A549 (cell line): Measurements from ENCODE around the gene TNKS2. TPM values are rescaled to one million over a fixed set of nuclear protein-coding genes. Genes with fewer than 3 reads are reported as not detected.

Source experiments
- ATAC-seq, 2 experiments: fragments of 200-7000 bp in 1 of 2; fragments of >200 bp in 1 of 2; cut with Nextera tagmentation in 1 of 2; cut with Tn5 transposase in 1 of 2; 3 replicates each; pipeline versions ENCODE4 v1.8.0 to v1.9.1; 2018 to 2020; ENCODE audit warnings: mild to moderate bottlenecking in 1 of 2, moderate library complexity in 1 of 2
- CTCF ChIA-PET: fragments of 300-600 bp; sonication (Branson Sonifier 250); formaldehyde crosslinking; extraction: SDS; loops from one replicate; lab custom pipeline; 2021; ENCODE audit warnings: antibody characterized with exemption, inconsistent platforms; lab: Yijun Ruan, JAX
- POLR2A ChIA-PET: fragments of 350-600 bp; formaldehyde crosslinking; extraction: SDS; loops from one replicate; lab custom pipeline; 2021; ENCODE audit warnings: antibody characterized with exemption, inconsistent platforms; lab: Yijun Ruan, JAX
- DNase-seq, 2 experiments: peaks; one replicate each; pipeline versions ENCODE4 v3.0.0 to v3.0.0-alpha.2; 2011 to 2016; ENCODE audit warnings: low read depth in 1 of 2, low spot score in 1 of 2
- FAIRE-seq: peaks from 2 replicates; lab custom pipeline; 2011; peaks lifted over from hg19 to GRCh38; lab: Jason Lieb, UNC
- H3K27ac ChIP-seq, 2 experiments: fragments of >200 bp; sonication (Bioruptor Twin); formaldehyde crosslinking; 3 replicates each; pipeline ENCODE4 v1.5.1; 2016 to 2017
- H3K4me1 ChIP-seq: fragments of >200 bp; sonication (Bioruptor Twin); formaldehyde crosslinking; 3 replicates; pipeline ENCODE4 v1.6.1; 2016
- H3K4me2 ChIP-seq: fragments of >200 bp; sonication (Bioruptor Twin); formaldehyde crosslinking; 3 replicates; pipeline ENCODE4 v1.6.1; 2016
- H3K4me3 ChIP-seq: fragments of >200 bp; sonication (Bioruptor Twin); formaldehyde crosslinking; 3 replicates; pipeline ENCODE4 v1.5.1; 2016
- H3K9me3 ChIP-seq: fragments of >200 bp; sonication (Bioruptor Twin); formaldehyde crosslinking; 3 replicates; pipeline ENCODE4 v1.6.1; 2016
- BHLHE40 ChIP-seq: IDR thresholded peaks from 2 replicates; pipeline ENCODE4 v1.6.1; 2012; ENCODE audit warnings: low read depth, low read length, inconsistent platforms
- CBX8 ChIP-seq: fragments of 200-600 bp; sonication (generic); IDR thresholded peaks from 2 replicates; pipeline ENCODE4 v1.6.1; 2016
- CEBPB ChIP-seq, 2 experiments: fragments of >200 bp in 1 of 2; sonication (Bioruptor Twin) in 1 of 2; formaldehyde crosslinking in 1 of 2; IDR thresholded peaks; 2 replicates each; pipeline ENCODE4 v1.6.1; 2012 to 2016
- EHF ChIP-seq: fragments of 250-450 bp; sonication (Bioruptor Pico); IDR thresholded peaks from 2 replicates; pipeline ENCODE4 v1.5.0; 2020; ENCODE audit warnings: mild to moderate bottlenecking
- EHMT2 ChIP-seq: fragments of 200-600 bp; sonication (generic); IDR thresholded peaks from 2 replicates; pipeline ENCODE4 v1.6.1; 2016; ENCODE audit warnings: antibody characterized with exemption, low read depth, mild to moderate bottlenecking, moderate library complexity
- FOSB ChIP-seq: fragments of 250-450 bp; sonication (Bioruptor Pico); IDR thresholded peaks from 2 replicates; pipeline ENCODE4 v1.5.0; 2020; ENCODE audit warnings: mild to moderate bottlenecking, moderate library complexity
- FOSL2 ChIP-seq, 2 experiments: fragments of 450-650 bp in 1 of 2; fragments of >200 bp in 1 of 2; sonication (Bioruptor Twin) in 1 of 2; formaldehyde crosslinking; IDR thresholded peaks; 2 replicates each; pipeline versions ENCODE4 v1.5.0 to v1.6.1; 2016 to 2020; ENCODE audit warnings: mild to moderate bottlenecking in 1 of 2, moderate library complexity in 1 of 2
- GATA3 ChIP-seq: IDR thresholded peaks from 2 replicates; pipeline ENCODE4 v1.6.1; 2012; ENCODE audit warnings: borderline replicate concordance
- HDAC2 ChIP-seq: fragments of 200-600 bp; sonication (generic); IDR thresholded peaks from 2 replicates; pipeline ENCODE4 v1.6.1; 2016
- HES2 ChIP-seq: fragments of >200 bp; sonication (Bioruptor Twin); formaldehyde crosslinking; IDR thresholded peaks from 2 replicates; pipeline ENCODE4 v1.6.1; 2016
- HEYL ChIP-seq: fragments of 250-450 bp; sonication (Bioruptor Pico); IDR thresholded peaks from 2 replicates; pipeline ENCODE4 v1.8.0; 2021; ENCODE audit warnings: mild to moderate bottlenecking, moderate library complexity
- HMGXB4 ChIP-seq: fragments of 250-450 bp; sonication (Bioruptor Pico); IDR thresholded peaks from 2 replicates; pipeline ENCODE4 v1.5.0; 2021; ENCODE audit warnings: mild to moderate bottlenecking, moderate library complexity, borderline replicate concordance
- HOXB5 ChIP-seq: fragments of 250-450 bp; sonication (Bioruptor Pico); IDR thresholded peaks from 2 replicates; pipeline ENCODE4 v1.5.0; 2020; ENCODE audit warnings: mild to moderate bottlenecking, moderate library complexity
- JUNB ChIP-seq: fragments of >200 bp; sonication (Bioruptor Twin); formaldehyde crosslinking; IDR thresholded peaks from 2 replicates; pipeline ENCODE4 v1.6.1; 2016
- KDM1A ChIP-seq: fragments of 200-600 bp; sonication (generic); IDR thresholded peaks from 2 replicates; pipeline ENCODE4 v1.6.1; 2016; ENCODE audit warnings: low read depth, mild to moderate bottlenecking
- MAX ChIP-seq: IDR thresholded peaks from 2 replicates; pipeline ENCODE4 v1.6.1; 2012
- NFE2L2 ChIP-seq: fragments of 150-350 bp; conservative IDR thresholded peaks from 2 replicates; pipeline ENCODE4 v1.6.1; 2014; ENCODE audit warnings: low read length
- NPAS2 ChIP-seq: fragments of 250-450 bp; sonication (Bioruptor Pico); IDR thresholded peaks from 2 replicates; pipeline ENCODE4 v1.8.0; 2022; ENCODE audit warnings: mild to moderate bottlenecking, moderate library complexity, borderline replicate concordance
- POLR2A ChIP-seq: IDR thresholded peaks from 2 replicates; pipeline ENCODE4 v1.6.1; 2012; ENCODE audit warnings: mild to moderate bottlenecking, low read length
- RCOR1 ChIP-seq: fragments of 150-350 bp; IDR thresholded peaks from 2 replicates; pipeline ENCODE4 v1.6.1; 2014; ENCODE audit warnings: antibody characterized with exemption, low read length, low read depth
- REST ChIP-seq: fragments of 200-600 bp; sonication (generic); IDR thresholded peaks from 2 replicates; pipeline ENCODE4 v1.6.1; 2016; ENCODE audit warnings: antibody characterized with exemption, mild to moderate bottlenecking, moderate library complexity
- RFX5 ChIP-seq: fragments of 450-650 bp; IDR thresholded peaks from 2 replicates; pipeline ENCODE4 v1.7.1; 2014; ENCODE audit warnings: antibody characterized with exemption, mild to moderate bottlenecking, moderate library complexity
- RNF2 ChIP-seq: fragments of 200-600 bp; sonication (generic); IDR thresholded peaks from 2 replicates; pipeline ENCODE4 v1.6.1; 2016; ENCODE audit warnings: low read depth, mild to moderate bottlenecking, antibody characterized with exemption, moderate library complexity, borderline replicate concordance
- SREBF2 ChIP-seq: fragments of 450-650 bp; IDR thresholded peaks from 2 replicates; pipeline ENCODE4 v1.6.1; 2014; ENCODE audit warnings: mild to moderate bottlenecking, moderate library complexity
- TFCP2L1 ChIP-seq: fragments of 250-450 bp; sonication (Bioruptor Pico); IDR thresholded peaks from 2 replicates; pipeline ENCODE4 v1.5.0; 2021; ENCODE audit warnings: mild to moderate bottlenecking
- ZC3H11A ChIP-seq: fragments of 450-650 bp; IDR thresholded peaks from 2 replicates; pipeline ENCODE4 v1.6.1; 2014; ENCODE audit warnings: antibody characterized with exemption, mild to moderate bottlenecking
- ZNF302 ChIP-seq: fragments of 250-450 bp; sonication (Bioruptor Pico); IDR thresholded peaks from 2 replicates; pipeline ENCODE4 v1.9.0; 2021; ENCODE audit warnings: inconsistent platforms, mild to moderate bottlenecking, moderate library complexity
- WGBS: methylation state at CpG from one replicate; pipeline ENCODE4 v1.1.6; 2017; ENCODE audit errors: missing lambda C conversion rate; 5-methylcytosine and 5-hydroxymethylcytosine counted together
- polyA plus RNA-seq, 4 experiments: library from polyadenylated mRNA; depleted of rRNA in 3 of 4; stranded (reverse); fragments of >200 nt; fragmentation: RNase III in 1 of 4; extraction: RNeasy Plus Mini Kit Qiagen cat#74134 plus additional on column Dnase treatment in 1 of 4; gene quantifications; 2 replicates in 3 of 4; 3 replicates in 1 of 4; pipeline ENCODE4 v1.2.3, GENCODE V29; 2011 to 2017

TNKS2 gene
- polyA plus RNA-seq, 2 of the 4 experiments (the other 2 are of a cell fraction), result 20.6 to 45.3 TPM

- TF ChIP-seq HES2 (no peak), REST (no peak), FOSL2 (IDR thresholded peaks at IDR 0.05) (no peak), FOSL2 (CRISPR knock-in tag; IDR thresholded peaks at IDR 0.05) (no peak), ZC3H11A (no peak), GATA3 (no peak), MAX (no peak), ZNF302 (CRISPR knock-in tag) (no peak), JUNB (no peak), HDAC2 (no peak)
These were observed 58.4 kb downstream of the TNKS2 start (continued) for GRCh38 chr10:91856637-91857036.

- Histone ChIP-seq H3K4me3 (no peak overlapping the region), H3K4me2 (no peak overlapping the region), H3K9me3 (no peaks in the 10 kb centered on the region)
- 96% methylated on average over 1 of the region's 1 CpG for WGBS
- ChIA-PET POLR2A (no interaction called here), CTCF (no interaction called here)
- FAIRE-seq, result peak; percentile 32
- no peak for DNase-seq
- TF ChIP-seq MAX (no peak), HMGXB4 (CRISPR knock-in tag) (no peak), HEYL (no peak)
- TF ChIP-seq, all 56 proteins: peak for 0
- Histone ChIP-seq H3K27ac (no peak overlapping the region), H3K4me1 (no peaks in the 10 kb centered on the region)
- ATAC-seq, result no peak
These were observed 62.7 kb downstream of the TNKS2 start for GRCh38 chr10:91860885-91861284.

- no peak for ATAC-seq
- ChIA-PET POLR2A (no interaction called here), CTCF (interaction anchor here (1.0 to 1.6 kb wide), 2 partner anchors 21 to 229 kb away, joined by 3 read pairs; no protein-coding TSS in a partner anchor)
These were observed 65.9 kb downstream of the TNKS2 start for GRCh38 chr10:91864099-91864498.

More at GRCh38 chr10:91864099-91864498, 65.9 kb downstream of the TNKS2 start:
- 48% methylated on average over 2 of the region's 2 CpGs for WGBS
- Histone ChIP-seq H3K27ac (no peak overlapping the region), H3K9me3 (no peaks in the 10 kb centered on the region), H3K4me2 (no peak overlapping the region), H3K4me1 (no peaks in the 10 kb centered on the region), H3K4me3 (no peak overlapping the region)
- FAIRE-seq, result no peak
- TF ChIP-seq BHLHE40 (no peak), TFCP2L1 (CRISPR knock-in tag) (no peak), POLR2A (no peak), RFX5 (no peak), NFE2L2 (no peak), KDM1A (no peak), RCOR1 (no peak), GATA3 (no peak), RNF2 (no peak), EHF (CRISPR knock-in tag) (no peak), NPAS2 (CRISPR knock-in tag) (no peak), SREBF2 (no peak), CEBPB (IDR thresholded peaks at IDR 0.05) (no peak), EHMT2 (no peak), HOXB5 (no peak), FOSB (no peak), HEYL (no peak), CBX8 (no peak)
- peak in 1 of 2 experiments; percentile 6 for DNase-seq
